Vagina (tissue), 2 donors: Measurements from ENCODE around the gene ALAD. TPM values are rescaled to one million over a fixed set of nuclear protein-coding genes. Genes with fewer than 3 reads are reported as not detected.

Experiments used
- DNase-seq, 2 donors: peaks; one replicate each; pipeline ENCODE4 v3.0.0-alpha.2; 2017; ENCODE audit errors: extremely low spot score in 2 of 2
- H3K27ac ChIP-seq: fragments of 200-600 bp; sonication (generic); one replicate; pipeline ENCODE4 v1.5.1; 2019
- H3K27me3 ChIP-seq: fragments of 200-600 bp; sonication (generic); one replicate; pipeline ENCODE4 v1.5.1; 2019
- H3K36me3 ChIP-seq, 2 donors: fragments of 200-600 bp; sonication (generic); one replicate each; pipeline ENCODE4 v1.5.1; 2017 to 2019
- H3K4me1 ChIP-seq: fragments of 200-600 bp; sonication (generic); one replicate; pipeline ENCODE4 v1.5.1; 2019
- H3K4me3 ChIP-seq, 2 donors: fragments of 200-600 bp; sonication (generic); 1 replicate in 1 of 2; 2 replicates in 1 of 2; pipeline ENCODE4 v1.5.1; 2016 to 2019
- H3K9me3 ChIP-seq: fragments of 200-600 bp; sonication (generic); one replicate; pipeline ENCODE4 v1.5.1; 2019
- POLR2A ChIP-seq, 2 donors: fragments of 450-650 bp; IDR thresholded peaks; one replicate each; pipeline ENCODE4 v1.6.1; 2017; ENCODE audit warnings: antibody characterized with exemption in 2 of 2, mild to moderate bottlenecking in 2 of 2, moderate library complexity in 2 of 2
- POLR2AphosphoS5 ChIP-seq, 2 donors: sonication (generic); formaldehyde crosslinking; IDR thresholded peaks; one replicate each; pipeline ENCODE4 v1.9.0; 2017; ENCODE audit warnings: antibody characterized with exemption in 2 of 2, mild to moderate bottlenecking in 2 of 2, low read depth in 1 of 2; ENCODE audit not compliant: insufficient read depth in 1 of 2
- intact Hi-C: fragments of 100-400 bp; cut with DNase I; formaldehyde crosslinking; loops from one replicate; pipeline ENCODE4 v1.15.1; 2023
- total RNA-seq: library from RNA; depleted of rRNA; stranded (reverse); fragments of >200 nt; gene quantifications from one replicate; pipeline ENCODE4 v1.2.3, GENCODE V29; 2016
- TF ChIP-seq, protein P1 (sequence below), 3 experiments: fragments of 450-650 bp in 2 of 3; fragments of 200-600 bp in 1 of 3; sonication (generic) in 1 of 3; IDR thresholded peaks; one replicate each; pipeline ENCODE4 v1.5.1; 2017 to 2019; ENCODE audit warnings: antibody characterized with exemption in 3 of 3, mild to moderate bottlenecking in 2 of 3, moderate library complexity in 2 of 3

ALAD gene
- total RNA-seq, 1 donor from 2014 or later = 29.5 TPM

DNA sequence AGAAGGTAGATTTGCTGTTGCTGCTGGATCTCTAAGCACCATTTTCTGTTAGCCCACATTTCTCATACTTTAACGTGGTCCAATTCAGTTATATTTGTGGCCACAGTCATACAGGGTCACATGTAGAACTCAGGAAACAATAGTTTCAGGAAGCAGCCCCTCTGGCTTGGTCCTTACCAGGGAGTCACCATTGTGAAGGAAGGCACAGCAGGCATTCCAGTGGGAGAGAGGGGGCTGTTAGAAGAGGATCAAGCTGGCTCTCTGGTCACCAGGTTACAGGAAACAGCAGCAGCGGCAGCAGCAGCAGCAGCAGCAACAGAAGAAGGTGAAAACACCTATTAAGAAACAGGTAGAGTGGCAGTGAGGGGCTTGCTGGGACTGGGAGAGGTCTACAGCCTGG lies 24.0 kb upstream of the ALAD start:
- no peaks in the 10 kb centered on the region for H3K27me3 ChIP-seq
- H3K9me3 ChIP-seq = no peaks in the 10 kb centered on the region
- no peaks in the 10 kb centered on the region for H3K36me3 ChIP-seq
- no peaks in the 10 kb centered on the region for H3K4me1 ChIP-seq
- TF ChIP-seq POLR2AphosphoS5 (IDR thresholded peaks at IDR 0.05; ENCODE audit: insufficient read depth in 1 of 2, low read depth in 1 of 2) (no peak), POLR2A (IDR thresholded peaks at IDR 0.05) (no peak)
- TF ChIP-seq, protein P1, sequence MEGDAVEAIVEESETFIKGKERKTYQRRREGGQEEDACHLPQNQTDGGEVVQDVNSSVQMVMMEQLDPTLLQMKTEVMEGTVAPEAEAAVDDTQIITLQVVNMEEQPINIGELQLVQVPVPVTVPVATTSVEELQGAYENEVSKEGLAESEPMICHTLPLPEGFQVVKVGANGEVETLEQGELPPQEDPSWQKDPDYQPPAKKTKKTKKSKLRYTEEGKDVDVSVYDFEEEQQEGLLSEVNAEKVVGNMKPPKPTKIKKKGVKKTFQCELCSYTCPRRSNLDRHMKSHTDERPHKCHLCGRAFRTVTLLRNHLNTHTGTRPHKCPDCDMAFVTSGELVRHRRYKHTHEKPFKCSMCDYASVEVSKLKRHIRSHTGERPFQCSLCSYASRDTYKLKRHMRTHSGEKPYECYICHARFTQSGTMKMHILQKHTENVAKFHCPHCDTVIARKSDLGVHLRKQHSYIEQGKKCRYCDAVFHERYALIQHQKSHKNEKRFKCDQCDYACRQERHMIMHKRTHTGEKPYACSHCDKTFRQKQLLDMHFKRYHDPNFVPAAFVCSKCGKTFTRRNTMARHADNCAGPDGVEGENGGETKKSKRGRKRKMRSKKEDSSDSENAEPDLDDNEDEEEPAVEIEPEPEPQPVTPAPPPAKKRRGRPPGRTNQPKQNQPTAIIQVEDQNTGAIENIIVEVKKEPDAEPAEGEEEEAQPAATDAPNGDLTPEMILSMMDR (IDR thresholded peaks at IDR 0.05) = no peak
- H3K27ac ChIP-seq = no peak overlapping the region
- no peak overlapping the region for H3K4me3 ChIP-seq
- DNase-seq = no peak
- intact Hi-C loops = no loop called here

DNA sequence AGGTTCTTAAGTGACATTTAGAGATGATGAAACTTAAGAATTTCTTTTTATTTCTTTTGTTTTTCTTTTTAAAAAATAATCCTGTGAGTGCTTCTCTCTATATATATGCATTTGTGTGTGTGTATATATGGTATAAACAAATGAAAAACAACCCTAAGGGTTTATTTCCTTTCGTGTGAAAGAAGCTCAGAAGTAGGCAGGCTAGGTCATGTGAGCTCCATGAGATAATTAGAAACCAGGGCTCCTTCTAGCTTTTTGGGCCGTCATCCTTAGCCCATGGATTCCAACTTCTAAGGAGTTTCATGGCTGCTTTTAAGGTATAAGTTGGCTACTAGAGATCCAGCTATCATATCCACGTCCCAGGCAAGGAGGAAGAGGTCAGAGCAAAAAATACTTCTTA lies 20.6 kb upstream of the ALAD start:
- Histone ChIP-seq H3K4me1 (no peaks in the 10 kb centered on the region), H3K9me3 (no peaks in the 10 kb centered on the region), H3K27ac (no peak overlapping the region), H3K27me3 (no peaks in the 10 kb centered on the region), H3K36me3 (no peaks in the 10 kb centered on the region), H3K4me3 (no peak overlapping the region)
- no peak for TF ChIP-seq POLR2AphosphoS5 (IDR thresholded peaks at IDR 0.05; ENCODE audit: insufficient read depth in 1 of 2, low read depth in 1 of 2)
- TF ChIP-seq POLR2A (IDR thresholded peaks at IDR 0.05) = no peak
- TF ChIP-seq, protein P1 (IDR thresholded peaks at IDR 0.05) = no peak
- no peak for DNase-seq
- intact Hi-C loops = no loop called here

DNA sequence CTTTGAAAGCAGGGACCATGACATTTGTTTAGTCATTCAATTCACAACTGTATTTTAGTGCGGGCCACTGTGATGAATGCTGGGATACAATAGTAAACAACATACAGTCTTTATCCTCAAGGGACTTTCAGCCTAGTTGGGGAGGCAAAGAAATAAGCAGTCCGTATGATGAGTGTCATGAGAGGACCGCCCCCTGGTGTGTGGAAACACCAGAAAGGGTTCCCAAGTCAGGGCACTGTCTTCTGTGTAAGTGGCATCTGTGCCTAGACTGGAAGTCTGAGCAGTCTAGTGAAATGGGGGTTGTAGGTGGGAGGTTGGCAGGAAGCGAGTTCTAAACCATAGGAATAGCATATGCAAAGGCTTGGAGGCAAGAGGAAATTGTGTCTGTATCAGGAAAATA lies 16.3 kb upstream of the ALAD start:
- H3K9me3 ChIP-seq = no peaks in the 10 kb centered on the region
- TF ChIP-seq, protein P1 (IDR thresholded peaks at IDR 0.05) = no peak
- no peak for TF ChIP-seq POLR2A (IDR thresholded peaks at IDR 0.05)
- no peak for TF ChIP-seq POLR2AphosphoS5 (IDR thresholded peaks at IDR 0.05; ENCODE audit: insufficient read depth in 1 of 2, low read depth in 1 of 2)
- no peaks in the 10 kb centered on the region for H3K4me1 ChIP-seq
- no peak overlapping the region for H3K4me3 ChIP-seq
- no peaks in the 10 kb centered on the region for H3K36me3 ChIP-seq
- H3K27ac ChIP-seq = no peak overlapping the region
- intact Hi-C loops = no loop called here
- H3K27me3 ChIP-seq = no peaks in the 10 kb centered on the region
- no peak for DNase-seq

DNA sequence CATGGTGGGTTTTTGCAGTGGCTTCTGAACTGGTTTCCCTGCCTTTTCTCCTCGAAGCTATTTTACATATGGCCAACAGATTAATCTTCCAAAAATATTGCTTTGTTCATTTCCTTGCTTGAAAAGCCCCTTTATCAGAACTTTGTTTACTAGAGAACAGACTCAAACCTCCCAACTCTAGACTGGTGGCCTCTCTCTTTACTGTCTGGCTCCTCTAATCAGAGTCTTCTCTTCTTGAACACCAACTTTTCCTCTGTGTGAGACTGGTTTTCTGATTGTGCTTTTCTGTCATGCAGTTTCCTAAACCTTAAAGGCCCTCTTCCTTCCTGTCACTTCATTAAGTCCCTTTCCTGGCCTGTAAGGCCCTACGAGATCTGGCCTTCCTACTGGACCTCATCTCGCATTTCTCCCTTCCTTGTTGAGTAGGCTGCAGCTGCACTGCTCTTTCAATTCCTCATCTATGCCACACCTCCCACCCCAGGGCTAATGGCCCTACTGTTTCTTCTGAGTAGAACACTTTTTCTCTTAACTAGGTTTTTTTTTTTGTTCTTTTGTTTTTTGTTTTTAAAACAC lies 15.2 kb upstream of the ALAD start:
- Histone ChIP-seq H3K27me3 (no peaks in the 10 kb centered on the region), H3K4me3 (no peak overlapping the region), H3K9me3 (no peaks in the 10 kb centered on the region), H3K36me3 (no peaks in the 10 kb centered on the region), H3K27ac (no peak overlapping the region), H3K4me1 (no peaks in the 10 kb centered on the region)
- TF ChIP-seq POLR2A (IDR thresholded peaks at IDR 0.05) (no peak), POLR2AphosphoS5 (IDR thresholded peaks at IDR 0.05; ENCODE audit: insufficient read depth in 1 of 2, low read depth in 1 of 2) (no peak)
- TF ChIP-seq, protein P1 (IDR thresholded peaks at IDR 0.05) = no peak
- DNase-seq = no peak
- intact Hi-C loops = no loop called here

DNA sequence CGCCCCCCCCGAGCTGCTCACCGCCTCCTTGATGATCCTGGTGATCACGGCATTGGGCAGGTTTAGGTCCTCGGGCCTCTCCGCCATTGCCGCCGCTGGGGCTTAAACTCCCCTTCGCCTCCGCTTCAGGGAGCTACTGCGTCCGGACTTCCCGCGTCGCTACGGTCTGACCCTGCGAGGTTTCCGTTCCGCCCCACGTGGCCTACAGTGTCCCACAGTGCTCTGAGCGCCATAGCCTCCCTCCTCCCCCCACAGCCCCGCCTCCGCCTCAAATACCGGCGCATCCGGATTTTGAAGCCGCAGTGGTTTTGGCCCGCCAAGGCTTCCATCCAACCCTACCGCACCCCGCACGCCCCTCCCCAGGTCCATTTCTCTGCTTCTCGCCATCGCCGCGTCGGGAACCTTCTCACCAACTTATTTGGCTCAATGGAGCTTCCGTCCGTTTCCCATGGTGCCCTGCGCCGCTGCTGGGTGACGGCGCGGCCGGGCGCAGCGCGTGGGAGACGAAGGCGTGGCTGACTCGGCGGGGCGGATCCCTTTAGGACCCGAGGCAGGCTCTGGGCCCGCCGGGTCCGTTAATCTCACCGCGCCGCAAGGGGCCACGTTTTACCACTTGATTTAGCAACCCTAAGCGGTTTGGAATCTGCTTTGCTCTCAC lies 9.3 kb upstream of the ALAD start, which contains the start of the genes C9orf43 and POLE3:
TSS of gene C9orf43 (plus strand) at position 541 of the 658 bp plus-strand sequence. CDS start 2,747 bp downstream, outside the sequence.
TSS of gene POLE3 (minus strand) at position 469 of the 658 bp plus-strand sequence. CDS start at position 87, 382 bp downstream.
- peak in 1 of 2 donors; percentile 95 for DNase-seq
- Histone ChIP-seq H3K4me3 (peak within 1 kb of the TSS; percentile 66 to 85), H3K9me3 (no peaks in the 10 kb centered on the region), H3K27ac (peak within 1 kb of the TSS; percentile 97), H3K4me1 (peaks cover 16% of the 10 kb centered on the region), H3K27me3 (no peaks in the 10 kb centered on the region), H3K36me3 (peaks cover 0 to 5% of the 10 kb centered on the region in 2 donors)
- intact Hi-C loops = no loop called here
- TF ChIP-seq, protein P1 (IDR thresholded peaks at IDR 0.05) = no peak
- TF ChIP-seq POLR2A (IDR thresholded peaks at IDR 0.05) = peak in 1 of 2 donors; percentile 61
- peak; percentile 96 to 97 for TF ChIP-seq POLR2AphosphoS5 (IDR thresholded peaks at IDR 0.05; ENCODE audit: insufficient read depth in 1 of 2, low read depth in 1 of 2)
